ENCODE data around the gene ARSB.
"Not testable (repeated sequence)": the region's sequence is repeated elsewhere in the genome, so short reads cannot be mapped to it uniquely, and the experiment has no call there.

The ARSB gene

GRCh38 chr5:78746021-78746770 lies 238.9 kb downstream of the ARSB start:
- DNase-seq: no peak

- no peak for DNase-seq
These were observed 240.1 kb downstream of the ARSB start for GRCh38 chr5:78744951-78745534.

GRCh38 chr5:78741019-78741418 lies 244.1 kb downstream of the ARSB start:
- no peak for DNase-seq

DNA sequence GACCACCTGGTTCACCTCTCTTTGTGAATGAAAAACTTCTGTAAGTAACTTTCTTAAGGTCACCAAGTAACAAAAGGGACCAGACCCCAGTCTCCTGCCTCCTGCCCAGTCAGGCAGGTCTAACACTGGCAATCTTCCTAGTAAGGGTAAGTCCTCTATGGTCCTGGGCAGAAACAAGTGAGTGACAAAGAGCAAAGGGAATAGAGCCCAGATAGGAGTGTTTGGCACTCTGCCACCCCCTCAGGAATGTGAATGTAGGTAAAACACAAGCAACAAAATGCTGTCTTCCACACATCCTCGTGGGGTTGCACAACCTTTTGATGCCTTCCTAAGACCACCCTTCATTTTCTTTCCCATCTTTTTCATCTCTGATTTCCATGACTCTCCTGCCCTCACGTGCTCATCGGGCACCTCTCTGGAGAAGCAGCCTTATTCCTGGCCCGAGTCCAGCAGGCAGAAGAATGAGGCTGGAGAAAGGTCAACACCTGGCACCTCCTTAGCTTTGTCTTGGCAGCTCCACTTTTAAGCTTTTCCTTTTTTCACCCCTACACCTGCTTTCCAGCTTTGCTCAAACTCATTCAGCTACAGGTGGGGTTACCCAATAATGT lies 246.3 kb downstream of the ARSB start:
- no peak for DNase-seq

DNA sequence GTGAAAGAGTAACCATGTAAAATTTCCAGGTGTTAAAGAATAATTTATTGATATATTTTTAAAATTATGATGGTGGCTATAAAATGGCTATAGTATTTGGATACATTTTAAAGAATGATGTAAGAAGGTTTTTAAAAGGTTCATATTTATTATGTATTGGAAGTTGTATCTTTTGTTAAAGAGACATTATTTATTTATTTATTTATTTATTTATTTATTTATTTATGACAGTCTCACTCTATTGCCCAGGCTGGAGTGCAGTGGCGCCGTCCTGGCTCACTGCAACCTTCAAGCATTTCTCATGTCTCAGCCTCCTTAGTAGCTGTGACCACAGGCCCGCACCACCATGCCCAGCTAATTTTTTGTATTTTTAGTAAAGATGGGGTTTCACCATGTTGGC lies 247.0 kb downstream of the ARSB start:
- no peak for DNase-seq

DNA sequence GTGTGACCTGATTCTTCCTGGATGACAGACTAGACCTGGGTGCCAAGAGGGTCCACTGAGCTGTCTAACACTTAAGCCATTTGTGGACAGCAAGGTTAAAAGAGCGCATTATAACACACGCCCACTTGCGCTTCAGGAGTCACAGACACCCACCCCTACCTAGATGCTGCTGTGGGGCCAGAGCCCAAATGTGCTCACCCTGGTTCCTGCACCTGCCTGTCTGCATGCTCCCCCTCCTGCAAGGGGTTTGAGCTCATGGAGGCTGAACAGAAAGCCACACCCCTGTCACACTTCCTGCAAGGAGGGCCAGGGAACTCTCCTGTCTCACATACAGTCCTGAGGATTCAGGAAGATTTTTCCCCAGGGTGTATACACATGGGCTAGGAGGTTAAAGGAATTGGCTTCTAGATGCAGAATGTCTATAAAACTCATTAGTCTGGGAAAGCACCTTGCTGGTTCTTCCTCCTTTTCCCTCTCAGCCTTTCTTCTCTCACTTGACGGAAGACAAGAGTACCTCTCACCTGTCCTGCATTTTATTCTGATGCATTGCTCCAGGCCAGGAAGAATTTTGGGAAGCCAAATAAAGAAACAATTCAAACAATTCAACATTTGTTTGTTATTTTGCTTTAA lies 249.2 kb downstream of the ARSB start:
- no peak for DNase-seq

- no peak for DNase-seq
These were observed 250.2 kb downstream of the ARSB start for GRCh38 chr5:78734950-78735349.

- no peak for DNase-seq
These were observed 250.8 kb downstream of the ARSB start for GRCh38 chr5:78734094-78734845.

GRCh38 chr5:78732721-78733120 lies 252.4 kb downstream of the ARSB start:
- DNase-seq: not testable (repeated sequence)

DNA sequence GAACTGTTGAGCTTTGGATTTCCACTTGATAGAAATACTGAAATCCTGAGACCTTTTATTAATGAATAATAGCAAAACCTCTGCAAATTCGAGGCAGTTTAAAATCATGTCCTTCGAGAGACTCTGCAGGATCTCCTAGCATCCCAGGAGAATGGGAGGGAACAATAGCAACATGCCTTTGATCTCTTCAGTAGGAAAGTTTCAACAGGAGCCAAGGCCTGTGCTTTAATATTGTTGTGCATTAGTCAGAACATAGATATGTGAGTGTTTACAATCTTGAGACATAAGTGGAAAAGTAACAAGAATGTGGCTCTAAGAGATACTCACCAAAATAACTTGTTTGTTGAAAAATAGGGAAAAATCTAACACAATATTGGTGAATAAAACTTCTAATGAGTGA lies 253.2 kb downstream of the ARSB start:
- no peak for DNase-seq

GRCh38 chr5:78730300-78731094 lies 254.6 kb downstream of the ARSB start:
- no peak for DNase-seq

DNA sequence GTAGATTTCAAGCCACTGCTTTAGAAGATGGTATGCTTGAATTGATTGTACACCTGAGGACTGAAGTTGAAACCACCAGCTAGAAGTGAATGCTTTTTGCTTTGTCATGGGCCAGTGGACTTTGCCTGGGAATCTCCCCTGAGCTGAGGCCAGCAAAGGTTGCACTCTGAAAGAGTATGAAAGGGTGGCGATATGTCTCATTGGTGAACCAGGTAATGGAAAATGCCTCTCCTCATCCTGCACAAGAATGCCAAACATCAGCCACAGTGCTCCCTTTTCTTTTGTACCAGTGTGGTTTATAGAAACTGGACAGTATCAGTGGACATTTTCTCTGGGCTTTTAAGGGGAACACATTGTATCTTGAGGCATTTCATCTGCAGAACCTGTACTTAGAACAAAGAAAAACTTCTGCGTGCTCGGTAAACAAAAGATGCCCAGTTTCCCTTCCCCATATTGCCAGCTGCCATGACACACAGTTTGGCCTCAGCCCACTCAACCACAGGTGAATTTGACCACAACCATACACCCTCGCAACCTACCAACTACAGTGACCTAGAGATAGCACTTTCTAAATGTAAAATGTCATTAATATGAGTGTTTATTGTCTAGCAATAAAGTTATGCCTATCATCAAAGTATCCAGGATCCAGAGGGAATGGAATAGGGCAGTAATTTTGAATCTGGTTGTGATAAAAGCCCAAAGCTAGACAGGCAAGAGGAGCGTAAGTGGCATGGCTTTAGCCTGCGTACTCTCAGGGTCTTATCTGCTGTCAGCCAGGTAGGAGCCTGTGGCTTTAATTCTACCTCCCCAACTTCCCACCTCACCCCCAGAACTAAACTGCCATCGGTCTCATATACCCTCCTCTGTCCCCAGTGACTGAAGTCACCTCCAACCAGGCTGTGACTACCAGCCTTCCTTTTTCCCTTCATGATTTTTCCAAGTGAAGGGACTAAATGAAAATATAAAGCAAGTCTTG lies 257.0 kb downstream of the ARSB start:
- no peak for DNase-seq
